Activated CD4-positive, alpha-beta T cell treated with anti-CD3 and anti-CD28 coated beads, Interleukin-10, Interleukin-2, amounts not matched to agents 100 ng/mL and 50 ng/mL, durations not matched to agents 16 hours and 8 hours (primary cell): ENCODE measurements around the gene PAN3.
"Not testable (repeated sequence)": the region's sequence is repeated elsewhere in the genome, so short reads cannot be mapped to it uniquely, and the experiment has no call there.

Experiments
- DNase-seq: peaks from one replicate; pipeline ENCODE4 v3.0.0-alpha.2; 2020

The PAN3 gene

DNA sequence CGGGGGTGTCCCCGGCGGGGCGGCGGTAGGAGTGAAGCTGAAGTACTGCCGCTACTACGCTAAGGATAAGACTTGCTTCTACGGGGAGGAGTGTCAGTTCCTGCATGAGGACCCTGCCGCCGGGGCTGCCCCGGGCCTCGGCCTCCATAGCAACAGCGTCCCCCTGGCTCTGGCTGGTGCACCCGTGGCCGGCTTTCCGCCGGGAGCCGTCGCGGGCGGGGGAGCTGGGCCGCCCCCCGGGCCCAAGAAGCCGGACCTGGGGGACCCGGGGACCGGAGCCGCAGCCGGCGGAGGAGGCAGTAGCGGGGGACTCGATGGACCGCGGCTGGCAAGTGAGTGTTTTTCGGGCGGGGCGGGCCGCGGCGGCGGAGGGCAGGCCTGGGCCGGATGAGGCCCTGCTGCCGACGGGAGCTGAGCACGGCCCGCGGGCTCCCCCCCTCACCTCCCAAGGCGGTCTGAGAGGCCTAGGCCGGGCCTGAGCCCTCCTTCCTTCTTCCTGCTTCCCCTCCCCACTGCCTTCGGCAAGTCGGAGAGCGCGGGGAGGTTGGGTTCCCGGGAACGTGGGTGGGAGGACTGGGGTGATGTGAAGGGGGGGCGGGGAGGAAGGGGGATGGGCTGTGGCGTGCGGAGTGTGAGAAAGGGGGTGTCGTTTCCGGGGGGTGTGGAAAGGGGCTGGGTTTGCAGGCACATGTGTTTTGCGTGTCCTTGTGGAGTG is 568 bp downstream of the PAN3 start:
- peak; percentile 87 for DNase-seq

DNA sequence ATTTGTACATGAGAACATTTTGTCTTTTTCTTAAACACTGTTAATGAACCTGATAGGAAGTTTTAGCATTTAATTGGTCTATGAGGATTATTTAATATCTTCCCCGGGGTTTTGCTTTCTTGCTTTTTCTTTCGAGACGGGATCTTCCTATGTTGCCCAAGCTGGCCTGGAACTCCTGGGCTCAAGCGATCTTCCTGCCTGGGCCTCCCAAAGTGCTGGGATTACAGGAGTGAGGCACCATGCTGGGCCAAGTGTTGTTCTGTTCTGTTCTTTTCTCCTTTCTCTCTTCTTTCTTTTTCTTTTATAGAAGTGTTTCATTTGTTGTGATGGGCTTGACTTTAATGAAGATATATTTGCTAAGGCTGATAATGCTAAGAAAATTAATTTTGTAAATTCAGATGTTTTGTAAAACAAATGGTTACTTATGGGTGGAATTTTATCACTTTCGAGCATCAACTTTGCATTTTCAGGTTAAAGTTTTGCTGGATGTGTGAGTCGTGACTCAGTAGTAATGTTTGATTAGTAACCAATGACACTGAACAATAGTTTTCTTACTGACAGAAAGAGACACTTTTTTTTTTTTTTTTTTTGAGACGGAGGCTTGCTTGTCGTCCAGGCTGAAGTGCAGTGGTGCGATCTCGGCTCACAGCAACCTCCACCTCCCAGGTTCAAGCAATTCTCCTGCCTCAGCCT is 2.2 kb downstream of the PAN3 start:
- no peak for DNase-seq

DNA sequence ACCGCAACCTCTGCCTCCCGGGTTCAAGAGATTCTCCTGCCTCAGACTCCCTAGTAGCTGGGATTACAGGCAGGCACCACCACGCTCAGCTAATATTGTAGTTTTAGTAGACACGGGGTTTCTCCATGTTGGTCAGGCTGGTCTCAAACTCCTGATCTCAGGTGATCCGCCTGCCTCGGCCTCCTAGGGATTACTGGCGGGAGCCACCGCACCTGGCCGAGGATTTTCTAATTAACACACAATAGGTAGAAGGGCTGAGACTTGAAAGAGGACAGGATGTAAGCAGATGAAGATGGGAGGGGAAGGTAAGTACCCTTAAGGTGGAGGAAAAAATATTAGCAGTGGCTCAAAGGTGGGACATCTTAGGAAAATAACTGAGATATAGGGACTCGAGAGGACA is 3.2 kb downstream of the PAN3 start:
- not testable (repeated sequence) for DNase-seq

DNA sequence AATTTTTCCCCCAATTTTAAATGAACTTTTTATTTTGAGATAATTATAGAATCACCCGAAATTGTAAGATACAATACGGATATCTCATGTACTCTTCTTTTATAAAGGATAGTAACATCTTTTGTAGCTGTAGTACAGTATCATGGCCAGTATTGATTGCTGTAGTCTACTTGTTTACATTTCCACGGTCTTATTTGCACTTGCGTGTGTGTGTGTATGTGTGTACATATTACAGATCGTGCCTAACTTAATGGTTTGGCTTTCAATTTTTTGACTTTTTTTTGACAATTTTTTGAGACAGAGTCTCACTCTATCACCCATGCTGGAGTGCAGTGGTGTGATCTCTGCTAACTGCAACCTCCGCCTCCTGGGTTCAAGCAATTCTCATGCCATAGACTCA is 6.7 kb downstream of the PAN3 start:
- DNase-seq = no peak

DNA sequence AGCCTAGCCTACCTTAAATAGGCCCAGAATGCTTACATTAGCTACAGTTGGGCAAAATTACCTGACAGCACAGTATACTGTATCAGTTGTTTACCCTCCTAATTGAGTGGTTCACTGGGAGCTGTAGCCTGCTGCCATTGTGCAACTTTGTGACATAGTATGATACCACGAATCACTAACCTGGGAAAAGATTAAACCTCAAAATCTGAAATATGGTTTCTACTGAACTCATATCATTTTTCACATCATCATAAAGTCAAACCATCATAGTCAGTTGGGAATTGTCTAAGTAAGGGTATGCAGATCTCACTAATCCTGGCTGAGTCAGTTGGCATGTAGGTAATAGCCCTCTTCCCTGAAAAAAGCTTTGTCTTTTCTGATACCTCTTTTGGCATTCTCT is 9.2 kb downstream of the PAN3 start:
- DNase-seq = peak; percentile 13

DNA sequence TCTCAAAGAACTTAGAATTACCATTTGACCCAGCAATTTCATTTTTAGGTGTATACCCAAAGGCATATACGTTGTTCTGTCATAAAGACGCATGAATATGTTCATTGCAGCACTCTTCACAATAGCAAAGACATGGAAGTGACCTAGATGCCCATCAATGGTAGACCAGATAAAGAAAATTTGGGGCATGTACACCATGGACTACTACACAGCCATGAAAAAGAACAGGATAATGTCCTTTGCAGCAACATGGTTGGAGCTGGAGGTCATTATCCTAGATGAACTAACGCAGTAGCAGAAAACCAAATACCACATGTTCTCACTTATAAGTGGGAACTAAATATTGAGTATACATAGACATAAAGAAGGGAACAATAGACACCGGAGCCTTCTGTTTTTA is 20.7 kb downstream of the PAN3 start:
- no peak for DNase-seq

DNA sequence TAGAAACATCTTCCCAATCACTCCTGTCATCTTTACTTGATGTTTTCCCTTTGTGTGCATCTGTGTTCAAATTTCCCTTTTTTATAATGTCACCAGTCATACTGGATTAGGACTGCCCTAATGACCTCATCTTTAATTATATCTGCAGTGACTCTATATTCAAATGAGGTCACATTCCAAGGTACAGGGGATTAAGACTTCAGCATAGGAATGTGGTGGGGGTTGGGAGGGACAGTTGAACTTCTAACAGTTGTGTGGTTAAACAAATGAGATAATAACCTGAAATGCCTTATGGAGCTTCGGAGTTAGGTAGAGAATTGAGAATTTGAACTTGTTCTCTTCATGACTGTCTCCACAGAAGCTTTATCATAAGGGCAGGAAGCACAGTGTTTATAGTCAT is 23.0 kb downstream of the PAN3 start:
- no peak for DNase-seq

DNA sequence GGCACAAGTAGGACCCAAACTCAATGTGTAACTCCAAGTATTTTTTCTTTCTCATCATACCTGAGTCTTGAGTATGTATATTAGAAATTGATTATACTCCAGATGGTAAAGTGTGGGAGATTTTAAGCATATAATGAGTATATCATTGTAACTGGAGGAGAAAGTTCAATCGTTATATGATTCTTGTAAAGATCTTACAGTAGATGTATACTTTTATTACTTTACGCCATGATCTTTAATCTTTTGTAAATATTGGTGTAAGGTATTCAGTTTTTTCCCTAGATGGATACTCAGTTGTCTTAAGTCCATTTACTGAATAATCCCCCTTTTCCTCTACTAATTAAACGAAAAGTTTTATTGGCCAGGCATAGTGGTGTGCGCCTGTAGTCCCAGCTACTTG is 25.2 kb downstream of the PAN3 start:
- DNase-seq = no peak

DNA sequence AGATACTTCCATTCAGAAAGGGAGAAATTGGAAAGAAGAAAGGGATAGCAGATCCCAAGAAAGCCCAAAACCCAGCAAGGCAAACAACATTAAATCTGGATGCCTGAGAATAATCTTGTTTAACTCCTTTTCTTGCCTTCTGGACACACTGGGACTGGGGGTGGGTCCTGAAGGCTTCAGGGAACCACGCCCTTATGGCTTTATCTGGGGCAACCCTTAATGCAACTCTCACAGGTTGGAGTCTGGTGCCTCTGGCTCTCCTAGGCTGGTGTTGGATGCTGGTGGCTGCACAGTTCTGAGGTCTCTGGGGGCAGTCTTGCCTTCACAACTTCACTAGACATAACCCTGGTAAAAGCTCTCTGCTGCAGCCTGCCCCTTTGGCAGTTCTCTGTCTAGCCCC is 27.9 kb downstream of the PAN3 start:
- no peak for DNase-seq

DNA sequence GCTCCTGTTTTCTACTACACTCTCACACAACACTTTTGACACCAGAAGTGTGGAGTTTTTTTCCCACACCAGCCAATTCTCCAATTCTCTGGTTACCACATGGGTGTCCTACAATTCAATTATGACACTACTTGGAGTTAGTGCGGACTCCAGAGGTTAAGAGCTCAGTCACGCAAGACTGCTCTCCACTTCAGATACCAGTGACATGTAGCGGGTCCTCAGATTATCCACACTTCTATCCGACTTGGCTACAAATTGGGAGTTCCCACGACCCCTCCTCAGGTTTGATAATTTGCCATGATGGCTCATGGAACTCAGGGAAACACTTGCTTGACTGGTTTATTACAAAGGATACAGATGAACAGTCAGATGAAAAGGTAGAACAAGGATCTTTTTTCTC is 32.9 kb downstream of the PAN3 start:
- no peak for DNase-seq

DNA sequence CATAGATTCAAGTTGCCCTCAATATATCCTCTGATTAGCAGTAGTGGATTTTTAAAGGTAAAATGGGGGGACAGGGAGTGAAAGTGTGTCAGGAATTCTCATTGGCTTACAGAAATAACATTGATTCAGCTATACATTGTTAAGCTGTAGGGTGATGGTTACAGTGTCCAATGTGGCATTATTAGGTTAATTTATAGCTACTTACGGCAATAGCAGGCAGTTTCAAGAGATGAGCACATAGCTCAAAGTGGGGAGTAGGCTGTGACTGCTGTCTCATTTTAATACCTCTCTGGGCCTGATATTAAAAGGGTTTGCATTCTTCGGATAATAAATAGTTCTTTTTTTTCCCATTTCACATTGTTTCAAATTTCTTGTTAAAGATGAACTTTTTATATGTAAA is 34.6 kb downstream of the PAN3 start:
- DNase-seq = no peak

DNA sequence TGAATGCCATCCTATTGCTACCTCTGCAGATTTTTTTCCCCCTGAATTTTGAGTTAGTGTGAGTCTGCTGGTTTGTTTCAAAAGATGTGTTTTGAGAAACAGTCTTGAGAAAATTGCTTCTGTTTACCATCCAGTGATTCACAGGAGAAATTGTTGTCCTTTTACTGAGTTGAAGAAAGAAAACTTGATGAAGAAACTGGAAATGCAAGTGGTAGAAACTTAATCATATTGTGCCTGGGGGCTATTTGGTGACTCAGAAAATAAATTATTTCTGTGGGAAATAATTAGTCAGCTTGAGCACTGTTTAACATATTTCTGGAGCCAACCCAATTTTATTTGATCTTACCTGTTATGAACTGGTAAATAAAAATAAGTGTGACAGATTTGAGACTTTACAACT is 35.4 kb downstream of the PAN3 start:
- no peak for DNase-seq

DNA sequence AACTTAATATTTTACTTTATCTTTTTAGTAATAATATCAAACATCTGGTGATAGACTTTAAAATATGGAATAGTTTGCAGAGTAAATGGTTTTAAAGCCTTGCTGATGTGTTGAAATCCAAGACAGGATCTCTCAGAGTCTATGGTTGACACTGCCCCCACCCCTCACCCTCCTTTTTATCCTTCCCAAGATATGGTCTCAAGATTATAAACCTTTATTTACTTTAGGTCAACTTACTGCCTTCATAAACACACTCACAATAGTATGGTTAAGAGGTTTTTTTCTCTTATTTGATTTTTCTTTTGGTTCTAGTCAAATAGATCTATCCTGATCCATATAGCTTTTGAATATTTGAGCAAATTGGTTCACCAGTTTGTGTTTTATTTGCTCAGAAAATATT is 39.0 kb downstream of the PAN3 start:
- DNase-seq = no peak

DNA sequence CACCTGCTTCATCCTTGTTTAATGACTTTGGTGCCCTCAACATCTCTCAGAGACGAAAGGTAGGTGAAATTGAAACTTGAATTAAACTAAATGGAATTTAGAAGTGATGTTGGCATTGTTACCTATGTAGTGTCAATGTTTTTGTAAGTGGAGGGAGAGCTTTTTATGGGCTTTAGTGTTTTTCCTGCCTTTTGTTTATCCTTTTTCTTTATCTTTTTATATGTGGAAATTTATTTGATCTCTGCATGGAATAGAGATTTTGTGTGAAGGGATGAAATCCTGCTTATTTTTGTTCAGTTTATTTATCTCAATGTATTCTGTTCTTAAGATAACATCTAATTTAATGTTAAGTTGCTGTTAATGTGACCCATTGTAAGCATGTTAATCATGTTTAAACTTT is 39.5 kb downstream of the PAN3 start:
- no peak for DNase-seq

DNA sequence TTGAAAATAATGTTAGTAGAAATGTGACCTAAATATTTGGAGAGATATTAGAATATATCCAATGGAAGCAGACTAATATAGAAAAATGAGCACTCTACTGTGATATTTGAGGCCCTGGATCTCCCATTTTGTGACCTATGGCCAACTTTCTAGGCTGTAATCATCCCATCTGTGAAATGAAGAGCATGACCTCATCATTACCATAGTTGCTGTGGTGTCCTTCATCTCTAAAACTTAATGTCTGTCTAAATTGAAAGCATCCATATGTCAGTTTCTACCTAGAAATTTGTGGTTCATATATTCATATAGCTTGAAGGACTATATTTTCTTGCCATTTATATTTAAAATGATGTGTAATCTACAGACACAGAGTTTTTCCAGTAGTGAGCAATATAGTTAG is 41.6 kb downstream of the PAN3 start:
- DNase-seq = no peak

DNA sequence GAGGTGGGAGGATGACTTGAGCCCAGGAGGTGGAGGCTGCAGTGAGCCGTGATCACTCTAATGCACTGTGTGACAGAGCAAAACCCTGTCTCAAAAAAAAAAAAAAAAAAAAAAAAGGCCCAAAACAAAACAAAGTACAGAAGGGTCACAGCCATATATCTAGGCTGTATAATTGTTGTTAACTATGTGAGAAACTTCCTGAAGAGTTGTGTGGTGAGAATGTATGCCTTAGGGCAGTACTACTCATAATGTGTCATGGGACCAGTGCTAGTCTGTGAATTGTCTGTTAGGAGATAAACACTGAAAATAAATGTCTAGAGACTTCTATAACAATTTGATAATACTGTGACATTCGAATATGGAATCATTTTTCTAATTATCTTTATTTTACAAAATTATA is 43.1 kb downstream of the PAN3 start:
- no peak for DNase-seq

DNA sequence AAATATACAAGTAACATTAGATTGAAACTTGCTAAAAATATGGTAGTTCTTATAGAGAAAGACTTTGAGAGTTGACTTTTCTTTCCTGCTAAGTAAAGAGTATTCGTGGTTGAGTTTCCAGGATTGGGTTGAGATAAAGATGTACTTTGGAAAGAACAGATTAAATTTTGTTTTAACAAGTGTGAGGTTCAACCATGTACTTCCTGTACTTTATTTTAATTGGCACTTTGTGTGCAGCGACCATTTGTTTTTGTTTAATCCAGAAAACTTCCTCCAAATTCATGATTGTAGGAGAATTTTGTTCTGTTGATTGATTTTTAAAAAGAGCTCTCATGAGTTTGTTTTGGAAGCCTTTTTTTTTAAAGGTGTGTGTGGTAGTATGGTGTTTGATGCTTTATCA is 46.9 kb downstream of the PAN3 start:
- no peak for DNase-seq

DNA sequence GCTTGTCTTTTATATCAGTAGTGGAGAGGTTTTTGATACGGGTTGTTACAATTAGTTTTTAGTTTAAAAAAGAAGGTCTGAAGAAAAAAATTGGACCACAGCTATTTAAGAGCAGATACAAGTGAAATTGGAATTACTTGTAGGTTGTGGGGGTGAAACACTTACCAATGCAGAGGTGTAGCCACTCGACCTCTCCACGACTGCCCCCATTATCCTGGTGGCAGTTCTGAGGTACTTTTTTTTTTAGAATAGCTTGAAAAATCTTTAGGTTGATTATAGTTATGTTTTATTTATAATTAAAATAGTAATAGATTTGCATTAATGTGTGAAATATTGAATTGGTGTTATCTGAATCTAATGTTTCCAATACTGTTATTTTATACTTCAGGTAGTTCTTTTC is 60.7 kb downstream of the PAN3 start:
- DNase-seq = no peak

DNA sequence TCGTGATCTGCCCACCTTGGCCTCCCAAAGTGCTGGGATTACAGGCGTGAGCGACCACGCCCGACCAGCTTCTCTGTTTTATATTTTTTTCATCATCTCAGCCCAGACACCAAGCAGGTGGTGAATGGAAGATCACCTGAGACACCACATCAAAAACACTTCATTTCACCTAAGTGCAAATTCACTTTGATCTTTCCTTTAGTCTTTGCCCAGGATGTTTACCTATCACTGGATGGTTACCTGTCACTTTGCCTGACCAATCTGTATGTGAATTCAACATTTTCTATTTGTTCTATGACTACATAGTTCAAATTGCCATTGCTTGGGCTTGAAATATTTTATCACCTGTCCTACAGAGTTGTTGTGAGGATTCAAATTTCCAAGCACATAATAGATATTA is 65.7 kb downstream of the PAN3 start:
- DNase-seq = no peak

DNA sequence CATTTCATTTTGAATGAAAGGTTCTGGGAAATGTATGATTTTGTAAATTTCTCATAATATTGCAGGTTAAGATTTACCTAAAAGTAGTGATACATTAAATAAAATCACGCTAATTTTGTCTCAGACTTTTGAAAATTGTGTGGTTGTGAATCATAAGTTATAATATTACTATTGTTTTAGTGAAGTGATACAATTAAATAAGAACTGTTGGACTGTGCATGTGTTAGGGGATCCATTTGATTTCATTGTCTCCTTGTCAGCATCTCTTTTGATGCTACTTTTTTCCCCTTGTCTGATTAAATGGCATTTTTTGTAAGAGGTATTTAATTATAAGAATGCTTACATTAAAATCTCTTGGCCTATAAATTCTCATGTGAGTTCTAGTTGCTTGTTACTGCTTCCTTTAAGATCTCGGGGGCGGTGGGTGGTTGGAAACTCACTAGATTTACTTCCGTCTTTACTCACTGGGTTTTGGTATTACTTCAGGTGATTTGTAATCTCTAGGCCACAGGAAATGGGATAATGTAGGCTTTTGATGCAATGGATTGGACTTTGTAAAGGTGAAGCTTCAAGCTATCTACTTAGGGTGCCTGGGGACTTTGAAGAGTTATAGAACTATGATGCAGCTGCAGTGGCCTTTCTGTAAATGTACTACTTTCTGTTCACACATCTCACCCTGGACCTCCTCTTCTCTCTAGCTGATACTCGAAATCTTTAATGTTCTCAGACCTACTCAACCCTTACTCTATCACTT is 66.5 kb downstream of the PAN3 start:
- peak; percentile 62 for DNase-seq

DNA sequence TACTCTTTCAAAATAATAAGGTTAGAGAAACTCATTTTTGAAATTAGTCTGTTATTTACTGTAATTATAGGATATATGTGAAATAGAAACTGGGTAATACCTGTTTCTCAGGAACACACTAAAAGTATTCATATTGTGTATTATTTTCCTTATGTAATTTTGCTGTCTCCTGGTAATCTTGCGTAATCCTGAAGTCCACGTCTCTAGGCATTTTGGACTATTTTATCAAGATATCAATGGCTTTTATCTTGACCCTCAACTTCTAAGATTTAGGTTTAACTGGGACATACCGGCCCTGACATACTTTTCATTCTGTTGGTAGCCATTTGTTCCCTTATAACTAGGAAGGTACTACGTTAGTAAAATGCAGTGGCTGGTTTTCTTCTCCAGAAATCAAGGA is 80.3 kb downstream of the PAN3 start:
- DNase-seq = no peak

DNA sequence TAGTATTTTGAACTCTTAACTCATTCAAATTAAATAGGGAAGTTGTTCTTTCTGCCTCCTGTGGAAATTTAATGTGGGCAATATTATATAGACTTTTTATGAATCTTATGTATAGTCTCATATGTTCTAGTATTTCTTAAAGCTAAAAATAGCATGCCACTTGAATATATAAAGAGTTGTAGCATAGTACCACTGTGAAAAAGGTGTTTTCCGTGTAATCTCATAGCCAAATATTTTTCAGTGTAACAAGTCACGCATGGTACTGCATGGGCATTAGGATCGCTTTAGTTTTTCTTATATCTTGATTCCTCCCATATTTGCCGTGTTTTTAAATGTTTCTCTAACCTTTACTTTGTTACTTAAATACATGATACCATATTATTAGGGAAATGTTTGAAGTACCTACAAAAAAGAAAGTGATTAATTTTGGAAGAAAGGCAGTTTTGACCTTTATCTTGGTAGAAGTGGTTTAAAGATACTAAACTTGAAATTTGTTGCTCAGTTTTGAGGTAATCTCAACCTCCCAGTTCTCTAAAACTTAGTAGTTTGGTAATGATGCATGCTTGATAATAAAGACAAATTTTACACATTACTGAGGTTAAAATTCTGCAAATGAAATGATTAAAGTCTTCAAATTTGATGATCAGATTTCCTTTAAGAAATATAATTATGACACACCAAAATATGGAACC is 81.2 kb downstream of the PAN3 start:
- no peak for DNase-seq

DNA sequence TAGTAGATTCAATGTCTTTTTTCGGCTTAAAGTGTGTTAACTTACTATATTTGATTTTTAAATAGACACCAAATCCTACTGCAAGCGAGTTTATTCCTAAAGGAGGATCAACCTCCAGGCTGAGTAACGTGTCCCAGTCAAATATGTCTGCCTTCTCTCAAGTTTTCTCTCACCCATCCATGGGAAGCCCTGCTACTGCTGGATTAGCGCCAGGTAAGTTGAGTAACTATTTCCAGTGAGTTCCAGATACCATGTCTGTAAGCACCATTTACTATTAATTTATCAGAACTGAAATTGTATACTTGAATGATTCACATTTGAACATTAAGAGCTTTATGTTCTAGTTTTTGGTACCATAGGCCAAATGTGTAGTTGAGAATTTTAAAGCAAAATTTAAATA is 81.8 kb downstream of the PAN3 start:
- no peak for DNase-seq
